Activated CD4-positive, alpha-beta T cell treated with anti-CD3 and anti-CD28 coated beads, Interleukin-2, amount 10 ng/mL, durations not matched to agents 7 days and 5 days (primary cell): Measurements from ENCODE around the gene SERPING1. TPM values are rescaled to one million over a fixed set of nuclear protein-coding genes. Genes with fewer than 3 reads are reported as not detected.
A peak's percentile ranks its signal among the peaks of the same experiment; 100 is the strongest.

Experiments used
- CTCF ChIA-PET: fragments of 350-600 bp; sonication (Branson Sonifier 250); formaldehyde crosslinking; loops from one replicate; lab custom pipeline; 2021; ENCODE audit warnings: antibody characterized with exemption; lab: Charles Lee
- POLR2A ChIA-PET: fragments of 350-600 bp; sonication (Branson Sonifier 250); formaldehyde crosslinking; loops from one replicate; lab custom pipeline; 2021; ENCODE audit warnings: antibody characterized with exemption; lab: Charles Lee
- DNase-seq: peaks from one replicate; pipeline ENCODE4 v3.0.0-alpha.2; 2020
- H3K27ac Mint-ChIP-seq: one replicate; pipeline ENCODE4 v1.8.0; 2021; ENCODE audit warnings: mild to moderate bottlenecking, moderate library complexity, mixed read lengths
- H3K27me3 Mint-ChIP-seq: one replicate; pipeline ENCODE4 v1.8.0; 2021; ENCODE audit warnings: mixed read lengths
- H3K36me3 Mint-ChIP-seq: one replicate; pipeline ENCODE4 v1.8.0; 2021; ENCODE audit warnings: low read depth, mixed read lengths
- H3K4me1 Mint-ChIP-seq: one replicate; pipeline ENCODE4 v1.8.0; 2021; ENCODE audit warnings: mixed read lengths
- H3K4me3 Mint-ChIP-seq: one replicate; pipeline ENCODE4 v1.8.0; 2021; ENCODE audit warnings: mild to moderate bottlenecking, moderate library complexity, mixed read lengths
- H3K9me3 Mint-ChIP-seq: one replicate; pipeline ENCODE4 v1.8.0; 2021; ENCODE audit warnings: mixed read lengths
- total RNA-seq, 2 experiments: library from RNA; stranded (reverse); gene quantifications; one replicate each; pipeline ENCODE4 v1.2.3, GENCODE V29; 2021

Gene SERPING1
- total RNA-seq, 2 experiments from 2014 or later: 0.23 TPM; not detected in 1

DNA sequence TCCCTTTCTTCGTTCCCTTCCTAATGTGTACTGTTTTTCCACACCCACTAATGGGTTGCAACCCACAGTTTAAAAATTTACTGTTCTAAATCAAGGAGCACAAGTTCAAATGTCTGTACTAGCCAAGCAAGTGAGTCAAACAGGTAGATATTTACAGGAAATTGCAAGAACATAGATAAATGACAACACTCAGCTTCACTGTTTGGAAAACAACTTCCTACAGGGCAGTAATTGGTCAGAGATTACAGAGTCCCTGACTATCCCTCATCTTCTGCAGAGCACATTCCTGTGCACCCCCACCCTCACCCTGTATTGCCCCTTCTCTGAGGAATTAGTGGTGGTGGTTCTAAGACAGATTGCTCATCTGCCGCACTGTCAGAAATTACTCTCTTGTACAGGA, 1.9 kb downstream of the SERPING1 start:
- Mint-ChIP-seq H3K4me1 (peaks cover 6% of the 10 kb centered on the region), H3K36me3 (no peaks in the 10 kb centered on the region), H3K4me3 (no peak overlapping the region), H3K27ac (no peak overlapping the region), H3K27me3 (peaks cover 33% of the 10 kb centered on the region), H3K9me3 (no peaks in the 10 kb centered on the region)
- CTCF ChIA-PET: interaction anchor here (1.3 to 2.0 kb wide), 2 partner anchors 32 to 142 kb away, joined by 4 read pairs; partner anchors contain the start of gene UBE2L6
- POLR2A ChIA-PET: no interaction called here
- no peak for DNase-seq

- Mint-ChIP-seq H3K27ac (no peak overlapping the region), H3K27me3 (peaks cover 27% of the 10 kb centered on the region), H3K4me1 (peaks cover 9% of the 10 kb centered on the region), H3K36me3 (no peaks in the 10 kb centered on the region), H3K4me3 (no peak overlapping the region), H3K9me3 (no peaks in the 10 kb centered on the region)
- ChIA-PET CTCF (interaction anchor here (0.6 kb wide), 1 partner anchor 54 kb away, joined by 3 read pairs; no protein-coding TSS in a partner anchor), POLR2A (interaction anchor here (0.6 kb wide), 1 partner anchor 47 kb away, joined by 5 read pairs; no protein-coding TSS in a partner anchor)
- no peak for DNase-seq
Measured at GRCh38 chr11:57601297-57601696, 3.8 kb downstream of the SERPING1 start.

DNA sequence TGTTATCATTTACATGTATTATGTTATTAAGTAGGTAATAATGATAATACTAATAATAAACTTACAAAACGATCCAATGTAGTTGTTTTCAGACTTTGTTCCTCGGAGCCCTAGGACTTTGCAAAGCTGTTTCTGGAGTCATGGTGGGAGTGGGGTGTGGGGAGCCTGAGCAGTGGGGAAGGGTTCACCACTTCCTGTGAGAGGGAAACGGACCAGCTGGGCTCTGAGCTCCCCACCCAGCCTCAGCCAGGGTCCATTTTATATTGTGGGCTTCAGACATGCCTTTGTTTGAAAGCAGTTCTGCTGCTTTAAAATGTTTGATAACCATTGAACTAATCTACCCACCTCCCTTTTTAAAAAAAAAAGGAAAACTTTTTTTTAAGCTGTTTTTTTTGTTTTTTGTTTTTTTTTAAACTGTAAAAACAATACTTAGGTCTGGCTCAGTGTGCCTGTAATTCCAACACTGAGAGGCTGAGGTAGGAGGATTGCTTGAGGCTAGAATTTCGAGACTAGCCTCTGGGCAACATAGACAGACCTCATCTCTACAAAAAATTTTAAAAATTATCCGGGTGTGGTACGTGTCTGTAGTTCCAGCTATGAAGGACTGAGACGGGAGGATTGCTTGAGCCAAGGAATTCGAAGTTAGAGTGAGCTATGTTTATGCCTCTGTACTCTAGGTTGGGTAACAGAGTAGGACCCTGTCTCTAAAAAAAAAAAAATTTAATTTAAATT, 7.0 kb downstream of the SERPING1 start:
- Mint-ChIP-seq H3K4me1 (peaks cover 8% of the 10 kb centered on the region), H3K36me3 (no peaks in the 10 kb centered on the region), H3K27me3 (peaks cover 17% of the 10 kb centered on the region), H3K9me3 (no peaks in the 10 kb centered on the region), H3K27ac (peak overlapping the region; percentile 13), H3K4me3 (no peak overlapping the region)
- DNase-seq: no peak
- ChIA-PET CTCF (interaction anchor here (0.6 to 1.7 kb wide), 6 partner anchors 8 to 47 kb away, joined by 3 to 5 read pairs (median 4); no protein-coding TSS in a partner anchor), POLR2A (interaction anchor here (0.5 kb wide), 1 partner anchor 78 kb away, joined by 3 read pairs; no protein-coding TSS in a partner anchor)

GRCh38 chr11:57605028-57605420, 7.5 kb downstream of the SERPING1 start:
- POLR2A ChIA-PET: no interaction called here
- no peak overlapping the region for H3K4me3 Mint-ChIP-seq
- H3K27me3 Mint-ChIP-seq: peaks cover 16% of the 10 kb centered on the region
- CTCF ChIA-PET: interaction anchor here (0.6 to 1.7 kb wide), 7 partner anchors 9 to 162 kb away, joined by 3 to 5 read pairs (median 4); no protein-coding TSS in a partner anchor
- H3K36me3 Mint-ChIP-seq: no peaks in the 10 kb centered on the region
- peaks cover 8% of the 10 kb centered on the region for H3K4me1 Mint-ChIP-seq
- no peak overlapping the region for H3K27ac Mint-ChIP-seq
- no peaks in the 10 kb centered on the region for H3K9me3 Mint-ChIP-seq
- no peak for DNase-seq

- no peak overlapping the region for H3K4me3 Mint-ChIP-seq
- H3K36me3 Mint-ChIP-seq: no peaks in the 10 kb centered on the region
- ChIA-PET CTCF (interaction anchor here (0.7 kb wide), 1 partner anchor 72 kb away, joined by 4 read pairs; no protein-coding TSS in a partner anchor), POLR2A (no interaction called here)
- H3K27me3 Mint-ChIP-seq: peaks cover 21% of the 10 kb centered on the region
- H3K9me3 Mint-ChIP-seq: no peaks in the 10 kb centered on the region
- DNase-seq: no peak
- no peak overlapping the region for H3K27ac Mint-ChIP-seq
- H3K4me1 Mint-ChIP-seq: no peaks in the 10 kb centered on the region
Measured at GRCh38 chr11:57610170-57610569, 12.7 kb downstream of the SERPING1 start.

DNA sequence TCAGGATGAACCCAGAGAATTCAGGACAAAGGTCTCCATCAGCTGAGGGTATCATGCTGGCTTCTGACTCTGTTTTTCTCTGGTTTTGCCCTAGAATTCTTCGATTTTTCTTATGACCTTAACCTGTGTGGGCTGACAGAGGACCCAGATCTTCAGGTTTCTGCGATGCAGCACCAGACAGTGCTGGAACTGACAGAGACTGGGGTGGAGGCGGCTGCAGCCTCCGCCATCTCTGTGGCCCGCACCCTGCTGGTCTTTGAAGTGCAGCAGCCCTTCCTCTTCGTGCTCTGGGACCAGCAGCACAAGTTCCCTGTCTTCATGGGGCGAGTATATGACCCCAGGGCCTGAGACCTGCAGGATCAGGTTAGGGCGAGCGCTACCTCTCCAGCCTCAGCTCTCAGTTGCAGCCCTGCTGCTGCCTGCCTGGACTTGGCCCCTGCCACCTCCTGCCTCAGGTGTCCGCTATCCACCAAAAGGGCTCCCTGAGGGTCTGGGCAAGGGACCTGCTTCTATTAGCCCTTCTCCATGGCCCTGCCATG, 16.8 kb downstream of the SERPING1 start:
- Mint-ChIP-seq H3K36me3 (no peaks in the 10 kb centered on the region), H3K9me3 (peaks cover 2% of the 10 kb centered on the region), H3K27me3 (peaks cover 11% of the 10 kb centered on the region), H3K4me1 (no peaks in the 10 kb centered on the region), H3K27ac (no peak overlapping the region), H3K4me3 (no peak overlapping the region)
- CTCF ChIA-PET: interaction anchor here (1.0 kb wide), 1 partner anchor 55 kb away, joined by 4 read pairs; no protein-coding TSS in a partner anchor
- DNase-seq: no peak
- POLR2A ChIA-PET: no interaction called here

- H3K27ac Mint-ChIP-seq: no peak overlapping the region
- H3K4me3 Mint-ChIP-seq: no peak overlapping the region
- no peaks in the 10 kb centered on the region for H3K4me1 Mint-ChIP-seq
- peaks cover 7% of the 10 kb centered on the region for H3K27me3 Mint-ChIP-seq
- DNase-seq: no peak
- ChIA-PET POLR2A (no interaction called here), CTCF (interaction anchor here (0.7 to 1.0 kb wide), 2 partner anchors 56 to 428 kb away, joined by 4 to 7 read pairs; no protein-coding TSS in a partner anchor)
- peaks cover 8% of the 10 kb centered on the region for H3K9me3 Mint-ChIP-seq
- no peaks in the 10 kb centered on the region for H3K36me3 Mint-ChIP-seq
Measured at GRCh38 chr11:57615308-57615707, 17.8 kb downstream of the SERPING1 start.

DNA sequence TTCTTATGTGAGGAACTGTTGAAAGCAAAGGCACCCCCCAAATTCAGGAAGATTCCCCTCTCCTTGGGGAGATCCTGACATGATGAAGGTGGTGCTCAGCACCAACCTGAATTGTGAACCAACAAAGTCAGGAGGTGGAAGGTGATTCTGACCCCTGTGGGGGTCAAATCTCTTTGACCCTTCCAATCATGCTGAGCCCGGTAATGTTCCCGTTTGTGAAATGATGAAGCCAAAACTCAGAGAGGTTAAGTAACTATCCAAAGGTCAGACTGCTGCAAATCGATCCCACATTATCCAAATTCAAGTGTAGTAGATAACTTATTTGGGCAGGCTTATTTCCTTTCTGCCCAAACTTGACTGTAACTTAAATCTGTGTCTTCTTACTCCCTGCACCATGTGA, 19.1 kb downstream of the SERPING1 start:
- H3K27ac Mint-ChIP-seq: no peak overlapping the region
- POLR2A ChIA-PET: no interaction called here

GRCh38 chr11:57618438-57618837, 21.0 kb downstream of the SERPING1 start:
- Mint-ChIP-seq H3K4me1 (no peaks in the 10 kb centered on the region), H3K36me3 (no peaks in the 10 kb centered on the region), H3K27ac (no peak overlapping the region), H3K9me3 (peaks cover 11% of the 10 kb centered on the region), H3K4me3 (no peak overlapping the region), H3K27me3 (no peaks in the 10 kb centered on the region)
- ChIA-PET POLR2A (no interaction called here), CTCF (interaction anchor here (0.6 to 1.0 kb wide), 2 partner anchors 8 to 11 kb away, joined by 4 to 5 read pairs; no protein-coding TSS in a partner anchor)
- DNase-seq: no peak

More for the DNA sequence above, 19.1 kb downstream of the SERPING1 start:
- CTCF ChIA-PET: interaction anchor here (1.0 kb wide), 1 partner anchor 12 kb away, joined by 5 read pairs; no protein-coding TSS in a partner anchor
- DNase-seq: no peak
- H3K9me3 Mint-ChIP-seq: peaks cover 11% of the 10 kb centered on the region
- H3K27me3 Mint-ChIP-seq: peaks cover 3% of the 10 kb centered on the region
- H3K4me1 Mint-ChIP-seq: no peaks in the 10 kb centered on the region
- H3K4me3 Mint-ChIP-seq: no peak overlapping the region
- H3K36me3 Mint-ChIP-seq: no peaks in the 10 kb centered on the region

DNA sequence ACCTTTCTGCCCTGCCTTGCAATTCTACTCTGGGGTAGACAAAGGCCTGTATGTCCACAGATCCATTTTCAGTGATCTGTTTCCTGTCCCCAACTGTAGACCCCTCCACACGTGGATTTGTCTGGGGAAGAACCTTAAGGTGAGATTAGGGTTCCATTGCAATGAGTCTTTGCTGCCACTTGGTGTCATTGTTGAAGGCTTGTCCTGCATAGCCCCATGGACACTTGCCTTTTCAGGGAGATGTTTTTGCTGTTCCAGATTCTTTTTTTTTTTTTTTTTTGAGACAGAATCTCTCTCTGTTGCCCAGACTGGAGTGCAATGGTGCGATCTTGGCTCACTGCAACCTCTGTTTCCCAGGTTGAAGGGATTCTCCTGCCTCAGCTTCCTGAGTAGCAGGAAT, 21.8 kb downstream of the SERPING1 start:
- CTCF ChIA-PET: no interaction called here
- DNase-seq: no peak
- POLR2A ChIA-PET: no interaction called here
- Mint-ChIP-seq H3K9me3 (peaks cover 11% of the 10 kb centered on the region), H3K4me1 (no peaks in the 10 kb centered on the region), H3K4me3 (no peak overlapping the region), H3K27ac (peak overlapping the region; percentile 25), H3K27me3 (no peaks in the 10 kb centered on the region), H3K36me3 (no peaks in the 10 kb centered on the region)

GRCh38 chr11:57620467-57620866, 23.0 kb downstream of the SERPING1 start:
- POLR2A ChIA-PET: no interaction called here
- Mint-ChIP-seq H3K9me3 (peaks cover 11% of the 10 kb centered on the region), H3K4me1 (no peaks in the 10 kb centered on the region), H3K36me3 (no peaks in the 10 kb centered on the region), H3K27ac (no peak overlapping the region), H3K4me3 (no peak overlapping the region), H3K27me3 (no peaks in the 10 kb centered on the region)
- CTCF ChIA-PET: no interaction called here
- DNase-seq: no peak

DNA sequence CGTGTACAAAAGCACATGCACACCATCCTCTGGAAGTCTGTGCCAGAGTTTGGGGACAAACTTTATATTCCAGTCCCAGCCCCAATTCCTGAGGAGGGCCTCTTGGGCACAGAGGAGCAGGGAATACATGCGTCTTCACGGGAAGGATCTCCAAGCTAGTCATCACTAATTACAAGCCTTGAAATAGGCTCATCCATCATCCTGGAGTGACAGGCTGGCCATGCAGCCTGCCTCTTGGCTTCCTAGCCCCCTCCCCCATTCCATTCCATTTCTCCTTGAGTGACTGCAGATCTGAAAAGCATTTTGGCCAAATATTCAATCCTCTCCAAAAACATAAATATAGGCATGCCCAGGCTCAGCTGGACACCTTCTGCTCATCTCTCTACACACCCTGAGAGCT, 24.8 kb downstream of the SERPING1 start:
- POLR2A ChIA-PET: no interaction called here
- no peak overlapping the region for H3K4me3 Mint-ChIP-seq
- no peaks in the 10 kb centered on the region for H3K27me3 Mint-ChIP-seq
- DNase-seq: no peak
- no peaks in the 10 kb centered on the region for H3K4me1 Mint-ChIP-seq
- no peak overlapping the region for H3K27ac Mint-ChIP-seq
- H3K9me3 Mint-ChIP-seq: peaks cover 11% of the 10 kb centered on the region
- H3K36me3 Mint-ChIP-seq: no peaks in the 10 kb centered on the region
- CTCF ChIA-PET: interaction anchor here (0.8 to 1.5 kb wide), 3 partner anchors 10 to 29 kb away, joined by 3 to 5 read pairs (median 3); no protein-coding TSS in a partner anchor

GRCh38 chr11:57624864-57625263, 27.4 kb downstream of the SERPING1 start:
- H3K27me3 Mint-ChIP-seq: peaks cover 2% of the 10 kb centered on the region
- ChIA-PET POLR2A (no interaction called here), CTCF (interaction anchor here (0.6 kb wide), 1 partner anchor 1909 kb away, joined by 3 read pairs; no protein-coding TSS in a partner anchor)
- no peaks in the 10 kb centered on the region for H3K36me3 Mint-ChIP-seq
- H3K27ac Mint-ChIP-seq: no peak overlapping the region
- no peak overlapping the region for H3K4me3 Mint-ChIP-seq
- peaks cover 5% of the 10 kb centered on the region for H3K9me3 Mint-ChIP-seq
- DNase-seq: no peak
- H3K4me1 Mint-ChIP-seq: no peaks in the 10 kb centered on the region
